Subcutaneous adipose tissue (tissue), 4 donors: ENCODE measurements around the gene VPS51. TPM values are rescaled to one million over a fixed set of nuclear protein-coding genes. Genes with fewer than 3 reads are reported as not detected.

Experiments
- CTCF ChIP-seq: fragments of 450-650 bp; IDR thresholded peaks from one replicate; pipeline ENCODE4 v1.5.1; 2016; ENCODE audit warnings: low read depth, mild to moderate bottlenecking, control low read depth, antibody characterized with exemption, moderate library complexity
- total RNA-seq, 4 donors: library from RNA; depleted of rRNA; stranded (reverse); fragments of >200 nt; gene quantifications; one replicate each; pipeline ENCODE4 v1.1.0, GENCODE V29; 2016

Gene VPS51
- total RNA-seq, 4 donors from 2014 or later, result 84.8 to 300 (median 174) TPM

- TF ChIP-seq CTCF, result no peak
Observed at GRCh38 chr11:65065851-65066250, 30.2 kb upstream of the VPS51 start.

DNA sequence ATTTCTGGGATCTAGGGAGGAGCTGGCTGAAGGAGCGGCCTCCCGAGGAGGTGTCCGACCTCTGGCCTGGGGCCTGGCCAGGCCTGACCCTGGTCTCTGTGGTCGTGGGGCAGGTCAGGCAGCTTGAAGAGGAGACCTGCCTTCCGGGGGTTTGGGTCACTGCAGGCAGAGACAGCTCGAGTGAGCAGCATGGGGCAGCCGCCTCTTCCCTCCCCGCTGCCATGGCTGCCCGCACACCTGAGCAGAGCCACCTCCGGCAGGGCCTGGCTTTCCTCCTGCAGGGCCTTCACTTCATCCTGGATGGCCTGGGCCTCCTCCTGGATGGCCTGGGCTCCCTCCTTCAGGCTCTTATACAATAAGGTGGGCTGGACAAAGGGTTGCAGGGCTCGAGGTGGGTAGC lies 29.7 kb upstream of the VPS51 start:
- TF ChIP-seq CTCF, result no peak

GRCh38 chr11:65066805-65067291 lies 29.2 kb upstream of the VPS51 start:
- TF ChIP-seq CTCF, result no peak

- no peak for TF ChIP-seq CTCF
Observed at GRCh38 chr11:65067446-65067845, 28.6 kb upstream of the VPS51 start.

DNA sequence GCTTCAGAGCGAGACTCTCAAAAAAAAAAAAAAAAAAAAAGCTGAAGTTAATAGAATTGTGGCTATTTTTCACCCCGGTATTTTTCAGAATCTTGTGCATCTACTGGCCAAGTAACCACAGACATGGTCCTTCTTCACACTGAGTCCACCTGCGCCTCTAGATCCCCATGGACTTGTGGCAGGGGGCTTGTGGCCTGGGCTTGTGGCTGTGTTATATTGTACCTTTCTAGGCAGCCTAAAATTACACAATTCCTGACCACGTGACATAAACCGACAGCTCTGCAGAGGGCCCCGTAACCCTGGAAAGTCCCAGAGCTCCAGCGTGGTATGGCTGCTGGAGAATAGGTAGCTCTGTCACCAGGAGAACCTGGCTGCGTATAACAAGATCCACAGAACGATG lies 26.8 kb upstream of the VPS51 start:
- no peak for TF ChIP-seq CTCF

GRCh38 chr11:65071907-65072630 lies 23.9 kb upstream of the VPS51 start:
- TF ChIP-seq CTCF, result no peak

- no peak for TF ChIP-seq CTCF
Observed at GRCh38 chr11:65072631-65072966, 23.4 kb upstream of the VPS51 start.
